HG03039 (cell line): ENCODE measurements around the gene CAMK2D.
A peak's percentile ranks its signal among the peaks of the same experiment; 100 is the strongest.
"Not testable (repeated sequence)": the region's sequence is repeated elsewhere in the genome, so short reads cannot be mapped to it uniquely, and the experiment has no call there.

Experiments
- ATAC-seq: cut with Tn5 transposase; IDR thresholded peaks from one replicate; pipeline ENCODE4 v1.9.1; 2021; ENCODE audit warnings: mild to moderate bottlenecking, moderate library complexity; ENCODE audit not compliant: unreplicated experiment

CAMK2D gene

GRCh38 chr4:113733685-113734084, 27.9 kb downstream of the CAMK2D start:
- no peak for ATAC-seq

- no peak for ATAC-seq
These were observed 28.5 kb downstream of the CAMK2D start for GRCh38 chr4:113732967-113733527.

GRCh38 chr4:113730467-113731216, 30.9 kb downstream of the CAMK2D start:
- no peak for ATAC-seq

GRCh38 chr4:113727802-113728201, 33.7 kb downstream of the CAMK2D start:
- no peak for ATAC-seq

- no peak for ATAC-seq
These were observed 35.6 kb downstream of the CAMK2D start for GRCh38 chr4:113725963-113726362.

- no peak for ATAC-seq
These were observed 43.3 kb downstream of the CAMK2D start for GRCh38 chr4:113718252-113718651.

- no peak for ATAC-seq
These were observed 49.5 kb downstream of the CAMK2D start for GRCh38 chr4:113711883-113712662.

GRCh38 chr4:113708250-113708649, 53.3 kb downstream of the CAMK2D start:
- ATAC-seq: no peak

- no peak for ATAC-seq
These were observed 54.5 kb downstream of the CAMK2D start for GRCh38 chr4:113707048-113707447.

- ATAC-seq: not testable (repeated sequence)
These were observed 56.4 kb downstream of the CAMK2D start for GRCh38 chr4:113705097-113705496.

- ATAC-seq: not testable (repeated sequence)
These were observed 58.9 kb downstream of the CAMK2D start for GRCh38 chr4:113702596-113702995.

- ATAC-seq: no peak
These were observed 60.4 kb downstream of the CAMK2D start for GRCh38 chr4:113701169-113701568.

- ATAC-seq: no peak
These were observed 60.9 kb downstream of the CAMK2D start for GRCh38 chr4:113700602-113701150.

- no peak for ATAC-seq
These were observed 61.8 kb downstream of the CAMK2D start for GRCh38 chr4:113699772-113700171.

GRCh38 chr4:113697429-113697828, 64.1 kb downstream of the CAMK2D start:
- ATAC-seq: no peak

- ATAC-seq: no peak
These were observed 66.0 kb downstream of the CAMK2D start for GRCh38 chr4:113695328-113696169.

- no peak for ATAC-seq
These were observed 67.5 kb downstream of the CAMK2D start for GRCh38 chr4:113694008-113694407.

- ATAC-seq: peak; percentile 51
These were observed 68.6 kb downstream of the CAMK2D start for GRCh38 chr4:113692809-113693411.

- no peak for ATAC-seq
These were observed 69.9 kb downstream of the CAMK2D start for GRCh38 chr4:113691676-113692075.

- no peak for ATAC-seq
These were observed 72.1 kb downstream of the CAMK2D start for GRCh38 chr4:113689394-113689793.
